Astrocyte (in vitro differentiated cells and primary cell): ENCODE results near the gene FUZ. TPM values are rescaled to one million over a fixed set of nuclear protein-coding genes. Genes with fewer than 3 reads are reported as not detected.

Source experiments
- DNase-seq: peaks from one replicate; pipeline ENCODE4 v3.0.0-alpha.2; 2010; ENCODE audit warnings: low read depth
- FAIRE-seq: peaks from 2 replicates; lab custom pipeline; 2011; peaks lifted over from hg19 to GRCh38; lab: Jason Lieb, UNC
- H2AFZ ChIP-seq: 2 replicates; pipeline ENCODE4 v1.6.0; 2012; ENCODE audit warnings: low read depth, low read length, inconsistent platforms
- H3K27ac ChIP-seq: 2 replicates; pipeline ENCODE4 v1.5.1; 2011; ENCODE audit warnings: low read depth, low read length, inconsistent platforms
- H3K27me3 ChIP-seq: 2 replicates; pipeline ENCODE4 v1.6.0; 2011; ENCODE audit warnings: low read length, inconsistent platforms; ENCODE audit not compliant: insufficient read depth
- H3K36me3 ChIP-seq: 2 replicates; pipeline ENCODE4 v1.5.1; 2011; ENCODE audit warnings: low read length, inconsistent platforms; ENCODE audit not compliant: insufficient read depth
- H3K4me1 ChIP-seq: 2 replicates; pipeline ENCODE4 v1.5.1; 2011; ENCODE audit warnings: low read length, inconsistent platforms; ENCODE audit not compliant: insufficient read depth
- H3K4me2 ChIP-seq: 2 replicates; pipeline ENCODE4 v1.6.0; 2012; ENCODE audit warnings: low read length, inconsistent platforms
- H3K4me3 ChIP-seq: 2 replicates; pipeline ENCODE4 v1.5.1; 2011; ENCODE audit warnings: low read depth, mild to moderate bottlenecking, low read length, inconsistent platforms; ENCODE audit not compliant: insufficient read depth
- H3K79me2 ChIP-seq: 2 replicates; pipeline ENCODE4 v1.6.0; 2012; ENCODE audit warnings: mild to moderate bottlenecking, low read length, inconsistent platforms; ENCODE audit not compliant: insufficient read depth
- H3K9ac ChIP-seq: 2 replicates; pipeline ENCODE4 v1.6.0; 2012; ENCODE audit warnings: mild to moderate bottlenecking, low read length, inconsistent platforms
- H3K9me3 ChIP-seq: 2 replicates; pipeline ENCODE4 v1.5.1; 2012; ENCODE audit warnings: low read depth, mild to moderate bottlenecking, low read length, inconsistent platforms; ENCODE audit not compliant: insufficient read depth
- H4K20me1 ChIP-seq: 2 replicates; pipeline ENCODE4 v1.6.0; 2012; ENCODE audit warnings: low read length, inconsistent platforms; ENCODE audit not compliant: insufficient read depth
- H3K27ac Mint-ChIP-seq: one replicate; pipeline ENCODE4 v1.8.0; 2021; ENCODE audit warnings: mild to moderate bottlenecking, mixed read lengths; ENCODE audit not compliant: unreplicated experiment
- H3K27me3 Mint-ChIP-seq: one replicate; pipeline ENCODE4 v1.8.0; 2021; ENCODE audit warnings: low read depth, mixed read lengths; ENCODE audit not compliant: unreplicated experiment
- H3K36me3 Mint-ChIP-seq: one replicate; pipeline ENCODE4 v1.8.0; 2021; ENCODE audit warnings: low read depth, mixed read lengths; ENCODE audit not compliant: unreplicated experiment
- H3K4me1 Mint-ChIP-seq: one replicate; pipeline ENCODE4 v1.8.0; 2021; ENCODE audit warnings: low read depth, mixed read lengths; ENCODE audit not compliant: unreplicated experiment
- H3K4me3 Mint-ChIP-seq: one replicate; pipeline ENCODE4 v1.8.0; 2021; ENCODE audit warnings: mild to moderate bottlenecking, moderate library complexity, mixed read lengths; ENCODE audit not compliant: unreplicated experiment
- H3K9me3 Mint-ChIP-seq: one replicate; pipeline ENCODE4 v1.8.0; 2021; ENCODE audit warnings: mild to moderate bottlenecking, mixed read lengths; ENCODE audit not compliant: unreplicated experiment
- EZH2 ChIP-seq: IDR thresholded peaks from 2 replicates; pipeline ENCODE4 v1.6.1; 2012; ENCODE audit warnings: mild to moderate bottlenecking, low read length, inconsistent platforms; ENCODE audit not compliant: insufficient read depth
- total RNA-seq: library from RNA; stranded (reverse); gene quantifications from 2 replicates; pipeline ENCODE4 v1.2.1, GENCODE V29; 2021
- TF ChIP-seq, protein P1 (sequence below): IDR thresholded peaks from 2 replicates; pipeline ENCODE4 v1.5.1; 2011; ENCODE audit warnings: low read depth, mild to moderate bottlenecking, inconsistent platforms, low read length, moderate library complexity; ENCODE audit not compliant: insufficient read depth

FUZ gene
- total RNA-seq, 1 donor from 2014 or later, result 9.8 TPM

DNA sequence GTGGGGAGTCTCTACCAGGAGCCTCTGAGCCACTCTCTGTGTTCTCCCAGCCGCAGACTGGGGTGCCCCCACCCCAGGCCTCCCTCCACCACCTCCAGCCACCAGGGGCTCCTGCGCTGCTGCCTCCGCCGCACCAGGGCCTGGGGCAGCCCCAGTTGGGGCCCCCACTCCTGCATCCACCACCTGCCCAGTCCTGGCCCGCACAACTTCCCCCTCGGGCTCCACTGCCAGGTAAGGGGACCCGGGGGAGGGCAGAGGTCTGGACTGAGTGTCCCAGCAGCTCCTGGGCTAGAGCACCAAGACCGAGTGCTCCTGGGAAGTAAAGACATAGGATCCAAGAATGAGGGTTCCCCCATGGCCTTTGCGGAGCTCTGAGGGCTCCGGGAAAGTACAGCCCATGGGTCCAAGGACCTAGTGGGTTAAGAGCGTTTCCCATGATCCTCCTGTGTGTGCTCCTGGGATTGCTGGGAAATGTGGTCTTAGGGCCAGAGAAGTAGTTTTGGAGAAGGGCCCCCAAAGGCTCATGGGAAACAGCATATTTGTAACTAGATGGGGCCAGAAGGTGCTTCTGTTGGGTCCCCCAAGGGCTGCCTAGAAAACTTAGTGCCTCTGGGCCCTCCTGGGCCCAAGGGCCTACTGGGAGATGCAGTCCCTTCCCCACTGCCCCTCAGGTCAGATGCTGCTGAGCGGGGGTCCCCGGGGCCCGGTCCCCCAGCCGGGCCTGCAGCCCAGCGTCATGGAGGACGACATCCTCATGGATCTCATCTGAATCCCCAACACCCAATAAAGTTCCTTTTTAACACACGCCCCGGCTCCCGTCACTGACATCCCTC is 23.3 kb upstream of the FUZ start:
- Histone ChIP-seq H3K27ac (no peak overlapping the region), H3K9ac (no peak overlapping the region), H3K9me3 (no peaks in the 10 kb centered on the region), H3K4me1 (peaks cover 12% of the 10 kb centered on the region), H3K79me2 (no peaks in the 10 kb centered on the region), H3K4me2 (no peak overlapping the region), H3K27me3 (no peaks in the 10 kb centered on the region), H4K20me1 (peaks cover 19% of the 10 kb centered on the region), H2AFZ (no peak overlapping the region), H3K36me3 (peaks cover 16% of the 10 kb centered on the region), H3K4me3 (no peak overlapping the region)
- DNase-seq, result no peak
- no peak for FAIRE-seq
- Mint-ChIP-seq H3K27me3 (no peaks in the 10 kb centered on the region), H3K27ac (no peak overlapping the region), H3K36me3 (peaks cover 44% of the 10 kb centered on the region), H3K9me3 (no peaks in the 10 kb centered on the region), H3K4me3 (no peak overlapping the region), H3K4me1 (peaks cover 11% of the 10 kb centered on the region)
- TF ChIP-seq EZH2, result no peak
- TF ChIP-seq, protein P1, sequence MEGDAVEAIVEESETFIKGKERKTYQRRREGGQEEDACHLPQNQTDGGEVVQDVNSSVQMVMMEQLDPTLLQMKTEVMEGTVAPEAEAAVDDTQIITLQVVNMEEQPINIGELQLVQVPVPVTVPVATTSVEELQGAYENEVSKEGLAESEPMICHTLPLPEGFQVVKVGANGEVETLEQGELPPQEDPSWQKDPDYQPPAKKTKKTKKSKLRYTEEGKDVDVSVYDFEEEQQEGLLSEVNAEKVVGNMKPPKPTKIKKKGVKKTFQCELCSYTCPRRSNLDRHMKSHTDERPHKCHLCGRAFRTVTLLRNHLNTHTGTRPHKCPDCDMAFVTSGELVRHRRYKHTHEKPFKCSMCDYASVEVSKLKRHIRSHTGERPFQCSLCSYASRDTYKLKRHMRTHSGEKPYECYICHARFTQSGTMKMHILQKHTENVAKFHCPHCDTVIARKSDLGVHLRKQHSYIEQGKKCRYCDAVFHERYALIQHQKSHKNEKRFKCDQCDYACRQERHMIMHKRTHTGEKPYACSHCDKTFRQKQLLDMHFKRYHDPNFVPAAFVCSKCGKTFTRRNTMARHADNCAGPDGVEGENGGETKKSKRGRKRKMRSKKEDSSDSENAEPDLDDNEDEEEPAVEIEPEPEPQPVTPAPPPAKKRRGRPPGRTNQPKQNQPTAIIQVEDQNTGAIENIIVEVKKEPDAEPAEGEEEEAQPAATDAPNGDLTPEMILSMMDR, result no peak

DNA sequence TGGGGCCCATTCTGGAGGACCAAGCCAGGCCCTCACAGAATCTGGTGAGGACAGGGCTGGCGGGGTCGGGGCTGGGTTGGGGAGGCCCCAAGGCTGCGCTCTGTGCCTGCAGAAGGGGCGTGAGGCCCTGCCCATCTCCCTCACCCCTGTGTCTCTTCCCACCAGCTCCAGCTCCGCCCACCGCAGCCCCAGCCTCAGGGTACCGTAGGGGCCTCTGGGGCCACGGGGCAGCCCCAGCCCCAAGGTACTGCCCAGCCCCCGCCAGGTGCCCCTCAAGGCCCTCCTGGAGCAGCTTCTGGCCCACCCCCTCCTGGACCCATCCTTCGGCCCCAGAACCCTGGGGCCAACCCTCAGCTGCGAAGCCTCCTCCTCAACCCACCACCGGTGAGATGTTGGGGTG is 22.5 kb upstream of the FUZ start:
- Histone ChIP-seq H3K27me3 (no peaks in the 10 kb centered on the region), H2AFZ (no peak overlapping the region), H3K4me3 (no peak overlapping the region), H3K79me2 (no peaks in the 10 kb centered on the region), H3K9me3 (no peaks in the 10 kb centered on the region), H4K20me1 (peaks cover 19% of the 10 kb centered on the region), H3K4me2 (no peak overlapping the region), H3K27ac (no peak overlapping the region), H3K4me1 (peaks cover 12% of the 10 kb centered on the region), H3K36me3 (peaks cover 16% of the 10 kb centered on the region), H3K9ac (no peak overlapping the region)
- DNase-seq (no peak), FAIRE-seq (no peak)
- Mint-ChIP-seq H3K27ac (no peak overlapping the region), H3K4me3 (no peak overlapping the region), H3K27me3 (no peaks in the 10 kb centered on the region), H3K36me3 (peaks cover 41% of the 10 kb centered on the region), H3K4me1 (peaks cover 9% of the 10 kb centered on the region), H3K9me3 (no peaks in the 10 kb centered on the region)
- TF ChIP-seq, protein P1, result no peak
- no peak for TF ChIP-seq EZH2

DNA sequence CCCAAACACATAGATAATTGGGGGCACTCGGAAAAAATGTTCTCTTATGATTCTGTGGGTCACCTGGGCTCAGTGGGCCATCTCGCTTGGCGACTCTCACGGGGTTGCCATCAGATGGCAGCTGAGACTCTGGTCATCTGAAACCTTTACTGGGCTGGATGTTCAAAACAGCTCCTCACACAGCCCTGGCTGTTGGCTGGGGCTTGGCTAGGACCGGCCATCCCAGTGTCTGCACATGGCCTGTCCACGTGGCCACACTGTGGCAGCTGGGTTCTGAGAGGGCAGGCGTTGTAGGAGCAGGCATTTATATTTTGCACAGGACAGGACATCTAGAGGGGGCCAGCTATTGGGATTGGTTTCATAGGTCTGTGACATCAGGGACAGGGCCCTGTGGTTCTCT is 20.5 kb upstream of the FUZ start:
- H3K27me3 ChIP-seq, result no peaks in the 10 kb centered on the region
- no peaks in the 10 kb centered on the region for H3K27me3 Mint-ChIP-seq
- H3K4me1 Mint-ChIP-seq, result peaks cover 4% of the 10 kb centered on the region
- H3K36me3 Mint-ChIP-seq, result peaks cover 31% of the 10 kb centered on the region
- no peaks in the 10 kb centered on the region for H3K79me2 ChIP-seq
- no peak overlapping the region for H3K9ac ChIP-seq
- no peak overlapping the region for H3K4me3 Mint-ChIP-seq
- H2AFZ ChIP-seq, result no peak overlapping the region
- peaks cover 17% of the 10 kb centered on the region for H3K4me1 ChIP-seq
- peaks cover 9% of the 10 kb centered on the region for H3K36me3 ChIP-seq
- TF ChIP-seq EZH2, result no peak
- TF ChIP-seq, protein P1, result no peak
- DNase-seq (no peak), FAIRE-seq (no peak)
- H3K4me2 ChIP-seq, result no peak overlapping the region
- no peak overlapping the region for H3K27ac ChIP-seq
- no peak overlapping the region for H3K27ac Mint-ChIP-seq
- no peaks in the 10 kb centered on the region for H3K9me3 ChIP-seq
- no peaks in the 10 kb centered on the region for H3K9me3 Mint-ChIP-seq
- H4K20me1 ChIP-seq, result peaks cover 27% of the 10 kb centered on the region
- no peak overlapping the region for H3K4me3 ChIP-seq
